ACC112 (cell line): Measurements from ENCODE around the gene SOD3.

Source experiments
- H2AFZ ChIP-seq: fragments of 200-600 bp; sonication (generic); one replicate; pipeline ENCODE4 v1.6.0; 2017; ENCODE audit warnings: antibody characterized with exemption, low read length; ENCODE audit not compliant: unreplicated experiment
- H3K27ac ChIP-seq: fragments of 200-600 bp; sonication (generic); 2 replicates; pipeline ENCODE4 v1.5.1; 2014; ENCODE audit warnings: low read depth, mild to moderate bottlenecking, antibody characterized with exemption, low read length, moderate library complexity
- H3K27me3 ChIP-seq: fragments of 200-600 bp; sonication (generic); 2 replicates; pipeline ENCODE4 v1.6.1; 2014; ENCODE audit warnings: mild to moderate bottlenecking, antibody characterized with exemption, low read length, moderate library complexity, mixed read lengths; ENCODE audit not compliant: insufficient read depth
- H3K36me3 ChIP-seq: fragments of 200-600 bp; sonication (generic); 2 replicates; pipeline ENCODE4 v1.6.1; 2016; ENCODE audit warnings: mild to moderate bottlenecking, antibody characterized with exemption, low read length, moderate library complexity, mixed read lengths; ENCODE audit not compliant: insufficient read depth
- H3K4me1 ChIP-seq: fragments of 200-600 bp; sonication (generic); one replicate; pipeline ENCODE4 v1.6.1; 2016; ENCODE audit warnings: low read length, mixed read lengths; ENCODE audit not compliant: insufficient read depth, unreplicated experiment, control insufficient read depth
- H3K4me3 ChIP-seq: fragments of 200-600 bp; sonication (generic); 2 replicates; pipeline ENCODE4 v1.5.1; 2014; ENCODE audit warnings: mild to moderate bottlenecking, low read depth, low read length
- H3K79me2 ChIP-seq: fragments of 200-600 bp; sonication (generic); one replicate; pipeline ENCODE4 v1.6.0; 2016; ENCODE audit warnings: low read length; ENCODE audit not compliant: control insufficient read depth, unreplicated experiment, insufficient read depth

Gene SOD3

GRCh38 chr4:24775750-24776149 is 19.6 kb upstream of the SOD3 start:
- Histone ChIP-seq H3K4me1 (peaks cover 40% of the 10 kb centered on the region), H3K27ac (no peak overlapping the region), H2AFZ (no peak overlapping the region), H3K27me3 (no peaks in the 10 kb centered on the region), H3K4me3 (no peak overlapping the region), H3K79me2 (no peaks in the 10 kb centered on the region), H3K36me3 (no peaks in the 10 kb centered on the region)

- Histone ChIP-seq H3K79me2 (no peaks in the 10 kb centered on the region), H3K4me3 (no peak overlapping the region), H2AFZ (no peak overlapping the region), H3K27ac (peak overlapping the region; percentile 66), H3K36me3 (no peaks in the 10 kb centered on the region), H3K4me1 (peaks cover 35% of the 10 kb centered on the region), H3K27me3 (no peaks in the 10 kb centered on the region)
Observed at GRCh38 chr4:24777536-24778463, 17.6 kb upstream of the SOD3 start.

- Histone ChIP-seq H2AFZ (no peak overlapping the region), H3K79me2 (no peaks in the 10 kb centered on the region), H3K4me1 (peaks cover 35% of the 10 kb centered on the region), H3K27me3 (no peaks in the 10 kb centered on the region), H3K36me3 (no peaks in the 10 kb centered on the region), H3K27ac (peak overlapping the region; percentile 66), H3K4me3 (no peak overlapping the region)
Observed at GRCh38 chr4:24778464-24779225, 16.7 kb upstream of the SOD3 start.

- H3K79me2 ChIP-seq = no peaks in the 10 kb centered on the region
Observed at GRCh38 chr4:24780936-24781495, 14.4 kb upstream of the SOD3 start.

GRCh38 chr4:24781999-24782745 is 13.2 kb upstream of the SOD3 start:
- Histone ChIP-seq H3K36me3 (no peaks in the 10 kb centered on the region), H3K4me3 (no peak overlapping the region), H3K27me3 (no peaks in the 10 kb centered on the region), H3K27ac (no peak overlapping the region), H2AFZ (no peak overlapping the region), H3K4me1 (peaks cover 20% of the 10 kb centered on the region), H3K79me2 (no peaks in the 10 kb centered on the region)

More at GRCh38 chr4:24780936-24781495, 14.4 kb upstream of the SOD3 start:
- H3K36me3 ChIP-seq = no peaks in the 10 kb centered on the region
- no peak overlapping the region for H3K27ac ChIP-seq
- no peak overlapping the region for H2AFZ ChIP-seq
- peaks cover 20% of the 10 kb centered on the region for H3K4me1 ChIP-seq
- H3K27me3 ChIP-seq = no peaks in the 10 kb centered on the region
- no peak overlapping the region for H3K4me3 ChIP-seq

GRCh38 chr4:24783506-24783905 is 11.9 kb upstream of the SOD3 start:
- Histone ChIP-seq H3K4me1 (peaks cover 8% of the 10 kb centered on the region), H3K79me2 (no peaks in the 10 kb centered on the region), H3K27me3 (no peaks in the 10 kb centered on the region), H3K27ac (no peak overlapping the region), H3K4me3 (no peak overlapping the region), H2AFZ (no peak overlapping the region), H3K36me3 (no peaks in the 10 kb centered on the region)

GRCh38 chr4:24791043-24791442 is 4.3 kb upstream of the SOD3 start:
- no peaks in the 10 kb centered on the region for H3K79me2 ChIP-seq
- peaks cover 22% of the 10 kb centered on the region for H3K4me1 ChIP-seq
- no peak overlapping the region for H3K4me3 ChIP-seq
- no peak overlapping the region for H3K27ac ChIP-seq
- H3K27me3 ChIP-seq = no peaks in the 10 kb centered on the region
- H2AFZ ChIP-seq = no peak overlapping the region
- H3K36me3 ChIP-seq = no peaks in the 10 kb centered on the region

- Histone ChIP-seq H3K79me2 (no peaks in the 10 kb centered on the region), H3K4me3 (no peak overlapping the region), H3K27ac (no peak overlapping the region), H3K36me3 (no peaks in the 10 kb centered on the region), H2AFZ (no peak overlapping the region), H3K27me3 (no peaks in the 10 kb centered on the region), H3K4me1 (peaks cover 22% of the 10 kb centered on the region)
Observed at GRCh38 chr4:24792552-24792951, 2.8 kb upstream of the SOD3 start.

- Histone ChIP-seq H3K27ac (no peak overlapping the region), H3K36me3 (no peaks in the 10 kb centered on the region), H3K4me3 (peak overlapping the region; percentile 67; the same call in 1 of the 2 replicates), H2AFZ (no peak overlapping the region), H3K27me3 (no peaks in the 10 kb centered on the region), H3K79me2 (no peaks in the 10 kb centered on the region), H3K4me1 (peaks cover 22% of the 10 kb centered on the region)
Observed at GRCh38 chr4:24793219-24794005, 2.0 kb upstream of the SOD3 start.
